ENCODE results near the gene TCN1.
"Not testable (repeated sequence)": the region's sequence is repeated elsewhere in the genome, so short reads cannot be mapped to it uniquely, and the experiment has no call there.

Gene TCN1

GRCh38 chr11:59866397-59866796, at the start of gene TCN1:
TCN1 (minus strand) TSS chr11:59866487; CDS start chr11:59866470, 17 bp downstream.
- Histone ChIP-seq H3K9me3 (ENCODE audit: insufficient read depth, low read length) (no peaks in the 10 kb centered on the region), H4K20me1 (ENCODE audit: insufficient read depth, low read length) (no peaks in the 10 kb centered on the region), H3K27ac (ENCODE audit: low read length) (no peak within 1 kb of the TSS), H3K27me3 (ENCODE audit: low read depth, low read length) (no peaks in the 10 kb centered on the region), H3K4me3 (ENCODE audit: low read length) (no peak within 1 kb of the TSS), H2AFZ (ENCODE audit: low read depth, low read length) (no peak within 1 kb of the TSS), H3K4me2 (ENCODE audit: low read length) (no peak within 1 kb of the TSS), H3K9ac (ENCODE audit: low read length) (no peak within 1 kb of the TSS), H3K79me2 (ENCODE audit: low read length) (no peaks in the 10 kb centered on the region), H3K36me3 (replicated peaks; ENCODE audit: low read depth, low read length) (no peaks in the 10 kb centered on the region), H3K4me1 (ENCODE audit: low read length) (peaks cover 7% of the 10 kb centered on the region; the same call in 1 of the 2 replicates)
- no peak for TF ChIP-seq CTCF (IDR thresholded peaks at IDR 0.05; ENCODE audit: low read depth, low read length)
- no peak for TF ChIP-seq EZH2phosphoT487 (IDR thresholded peaks at IDR 0.05; ENCODE audit: low read depth)

GRCh38 chr11:59903569-59903968, 37.3 kb upstream of the TCN1 start:
- H3K9me3 ChIP-seq (ENCODE audit: insufficient read depth, low read length); H3K4me3 ChIP-seq (ENCODE audit: low read length); H3K27ac ChIP-seq (ENCODE audit: low read length); H3K36me3 ChIP-seq (replicated peaks; ENCODE audit: low read depth, low read length); H4K20me1 ChIP-seq (ENCODE audit: insufficient read depth, low read length); H3K4me2 ChIP-seq (ENCODE audit: low read length); H3K27me3 ChIP-seq (ENCODE audit: low read depth, low read length); H3K9ac ChIP-seq (ENCODE audit: low read length); H2AFZ ChIP-seq (ENCODE audit: low read depth, low read length); H3K4me1 ChIP-seq (ENCODE audit: low read length); H3K79me2 ChIP-seq (ENCODE audit: low read length): not testable (repeated sequence)

- H3K79me2 ChIP-seq (ENCODE audit: low read length), result no peaks in the 10 kb centered on the region
- TF ChIP-seq EZH2phosphoT487 (IDR thresholded peaks at IDR 0.05; ENCODE audit: low read depth) (no peak), CTCF (IDR thresholded peaks at IDR 0.05; ENCODE audit: low read depth, low read length) (no peak)
- no peaks in the 10 kb centered on the region for H3K9me3 ChIP-seq (ENCODE audit: insufficient read depth, low read length)
- no peak overlapping the region for H2AFZ ChIP-seq (ENCODE audit: low read depth, low read length)
- no peaks in the 10 kb centered on the region for H3K27me3 ChIP-seq (ENCODE audit: low read depth, low read length)
- no peak overlapping the region for H3K9ac ChIP-seq (ENCODE audit: low read length)
- H3K4me2 ChIP-seq (ENCODE audit: low read length), result no peak overlapping the region
- H3K4me1 ChIP-seq (ENCODE audit: low read length), result no peaks in the 10 kb centered on the region
- no peak overlapping the region for H3K27ac ChIP-seq (ENCODE audit: low read length)
- H3K36me3 ChIP-seq (replicated peaks; ENCODE audit: low read depth, low read length), result no peaks in the 10 kb centered on the region
- no peak overlapping the region for H3K4me3 ChIP-seq (ENCODE audit: low read length)
- no peaks in the 10 kb centered on the region for H4K20me1 ChIP-seq (ENCODE audit: insufficient read depth, low read length)
These were observed 35.0 kb upstream of the TCN1 start for GRCh38 chr11:59901306-59901705.

- no peak overlapping the region for H3K4me2 ChIP-seq (ENCODE audit: low read length)
- no peaks in the 10 kb centered on the region for H3K4me1 ChIP-seq (ENCODE audit: low read length)
- no peak overlapping the region for H3K4me3 ChIP-seq (ENCODE audit: low read length)
- no peaks in the 10 kb centered on the region for H3K79me2 ChIP-seq (ENCODE audit: low read length)
- H2AFZ ChIP-seq (ENCODE audit: low read depth, low read length), result no peak overlapping the region
- TF ChIP-seq EZH2phosphoT487 (IDR thresholded peaks at IDR 0.05; ENCODE audit: low read depth) (no peak), CTCF (IDR thresholded peaks at IDR 0.05; ENCODE audit: low read depth, low read length) (no peak)
- no peak overlapping the region for H3K27ac ChIP-seq (ENCODE audit: low read length)
- H3K9me3 ChIP-seq (ENCODE audit: insufficient read depth, low read length), result no peaks in the 10 kb centered on the region
- no peaks in the 10 kb centered on the region for H3K27me3 ChIP-seq (ENCODE audit: low read depth, low read length)
- no peaks in the 10 kb centered on the region for H3K36me3 ChIP-seq (replicated peaks; ENCODE audit: low read depth, low read length)
- H4K20me1 ChIP-seq (ENCODE audit: insufficient read depth, low read length), result no peaks in the 10 kb centered on the region
- no peak overlapping the region for H3K9ac ChIP-seq (ENCODE audit: low read length)
These were observed 34.3 kb upstream of the TCN1 start for GRCh38 chr11:59900366-59901126.

Measured in OCI-LY3 (cell line).